CD14-positive monocyte (primary cell): ENCODE data around the gene UBE2D3. TPM values are rescaled to one million over a fixed set of nuclear protein-coding genes. Genes with fewer than 3 reads are reported as not detected.
"Not testable (repeated sequence)": the region's sequence is repeated elsewhere in the genome, so short reads cannot be mapped to it uniquely, and the experiment has no call there.

Experiments
- DNase-seq, 3 donors: peaks; one replicate each; pipeline ENCODE4 v3.0.0-alpha.2; 2011 to 2022
- H2AFZ ChIP-seq: 2 replicates; pipeline ENCODE4 v1.6.0; 2012; ENCODE audit warnings: mild to moderate bottlenecking, low read depth, low read length, inconsistent platforms; ENCODE audit not compliant: insufficient read depth, poor library complexity, severe bottlenecking
- H3K27ac ChIP-seq, 2 donors: 1 replicate in 1 of 2; 2 replicates in 1 of 2; pipeline ENCODE4 v1.5.1; 2012 to 2013; ENCODE audit warnings: low read length in 2 of 2, control low read depth in 1 of 2, inconsistent platforms in 1 of 2, low read depth in 1 of 2, mild to moderate bottlenecking in 1 of 2
- H3K27me3 ChIP-seq, 2 donors: one replicate each; pipeline versions ENCODE4 v1.6.0 to v1.6.1; 2011 to 2013; ENCODE audit warnings: low read length in 2 of 2; ENCODE audit not compliant: control insufficient read depth in 2 of 2, insufficient read depth in 2 of 2
- H3K36me3 ChIP-seq, 2 donors: replicated peaks in 1 of 2; 1 replicate in 1 of 2; 2 replicates in 1 of 2; pipeline versions ENCODE4 v1.5.1 to v1.6.1; 2012 to 2013; ENCODE audit warnings: low read length in 2 of 2, control low read depth in 1 of 2, inconsistent platforms in 1 of 2, mild to moderate bottlenecking in 1 of 2; ENCODE audit not compliant: insufficient read depth in 2 of 2, control insufficient read depth in 1 of 2
- H3K4me1 ChIP-seq, 2 donors: 1 replicate in 1 of 2; 2 replicates in 1 of 2; pipeline versions ENCODE4 v1.5.1 to v1.6.1; 2012 to 2013; ENCODE audit warnings: low read length in 2 of 2, control low read depth in 1 of 2, inconsistent platforms in 1 of 2, mild to moderate bottlenecking in 1 of 2, moderate library complexity in 1 of 2; ENCODE audit not compliant: insufficient read depth in 2 of 2, control insufficient read depth in 1 of 2
- H3K4me2 ChIP-seq: replicated peaks from 2 replicates; pipeline ENCODE3; 2012; ENCODE audit warnings: low read length, moderate library complexity, mild to moderate bottlenecking; ENCODE audit not compliant: poor library complexity, severe bottlenecking; ENCODE audit errors: extremely low read depth
- H3K4me3 ChIP-seq, 3 experiments: fragments of 200-600 bp in 1 of 3; sonication (generic) in 1 of 3; replicated peaks in 1 of 3; 1 replicate in 2 of 3; 2 replicates in 1 of 3; pipeline ENCODE4 v1.5.1; 2011 to 2013; ENCODE audit warnings: low read length in 3 of 3, mild to moderate bottlenecking in 3 of 3, control low read depth in 2 of 3, low read depth in 2 of 3, inconsistent platforms in 1 of 3, moderate library complexity in 1 of 3
- H3K79me2 ChIP-seq: 2 replicates; pipeline ENCODE4 v1.6.0; 2012; ENCODE audit warnings: mild to moderate bottlenecking, control low read depth, inconsistent platforms, low read length, moderate library complexity; ENCODE audit not compliant: insufficient read depth
- H3K9ac ChIP-seq: 2 replicates; pipeline ENCODE4 v1.6.0; 2017; ENCODE audit warnings: low read length, mild to moderate bottlenecking; ENCODE audit not compliant: insufficient read depth, poor library complexity, severe bottlenecking
- H3K9me3 ChIP-seq, 2 donors: replicated peaks in 1 of 2; 1 replicate in 1 of 2; 2 replicates in 1 of 2; pipeline versions ENCODE4 v1.5.1 to v1.6.1; 2012 to 2013; ENCODE audit warnings: low read length in 2 of 2, control low read depth in 1 of 2; ENCODE audit not compliant: control insufficient read depth in 1 of 2, insufficient read depth in 1 of 2
- H4K20me1 ChIP-seq: 2 replicates; pipeline ENCODE4 v1.6.0; 2012; ENCODE audit warnings: mild to moderate bottlenecking, low read length, control low read depth, moderate library complexity; ENCODE audit not compliant: insufficient read depth
- H3K27ac Mint-ChIP-seq, 7 donors: one replicate each; pipeline ENCODE4 v1.8.0; 2020; ENCODE audit warnings: mild to moderate bottlenecking in 7 of 7, mixed read lengths in 7 of 7, moderate library complexity in 6 of 7, inconsistent platforms in 2 of 7
- H3K27me3 Mint-ChIP-seq, 3 donors: one replicate each; pipeline ENCODE4 v1.8.0; 2021 to 2022; ENCODE audit warnings: low read depth in 3 of 3, mild to moderate bottlenecking in 3 of 3, mixed read lengths in 3 of 3, moderate library complexity in 3 of 3, inconsistent platforms in 1 of 3
- H3K36me3 Mint-ChIP-seq, 2 donors: one replicate each; pipeline ENCODE4 v1.8.0; 2020; ENCODE audit warnings: mixed read lengths in 2 of 2, inconsistent platforms in 1 of 2, mild to moderate bottlenecking in 1 of 2
- H3K4me1 Mint-ChIP-seq: one replicate; pipeline ENCODE4 v1.8.0; 2020; ENCODE audit warnings: mild to moderate bottlenecking, mixed read lengths
- H3K4me3 Mint-ChIP-seq, 2 donors: one replicate each; pipeline ENCODE4 v1.8.0; 2020; ENCODE audit warnings: mild to moderate bottlenecking in 2 of 2, mixed read lengths in 2 of 2, moderate library complexity in 1 of 2
- H3K9me3 Mint-ChIP-seq, 7 donors: one replicate each; pipeline ENCODE4 v1.8.0; 2020 to 2022; ENCODE audit warnings: mixed read lengths in 7 of 7, mild to moderate bottlenecking in 6 of 7, moderate library complexity in 6 of 7, inconsistent platforms in 2 of 7
- WGBS: methylation state at CpG from one replicate; pipeline ENCODE4 v1.1.5; 2013; ENCODE audit warnings: missing lambda C conversion rate; ENCODE audit not compliant: insufficient coverage; 5-methylcytosine and 5-hydroxymethylcytosine counted together
- intact Hi-C, 2 donors: fragments of 100-400 bp; cut with micrococcal nuclease; formaldehyde crosslinking; loops; one replicate each; pipeline versions ENCODE4 v1.15.0 to v1.15.1; 2023
- polyA plus RNA-seq, 3 donors: library from polyadenylated mRNA; depleted of rRNA in 1 of 3; unstranded in 2 of 3; stranded (reverse) in 1 of 3; fragments of 300-500 nt in 2 of 3; fragments of >200 nt in 1 of 3; fragmentation: Illumina TruSeq in 2 of 3; gene quantifications; 1 replicate in 2 of 3; 2 replicates in 1 of 3; pipeline ENCODE4 v1.2.3, GENCODE V29; 2012 to 2021
- TF ChIP-seq, protein P1 (sequence below): fragments of 200-600 bp; IDR thresholded peaks from one replicate; pipeline ENCODE4 v1.8.0; 2022; ENCODE audit warnings: antibody characterized with exemption, mild to moderate bottlenecking

UBE2D3 gene
- polyA plus RNA-seq, 3 donors = 340 to 499 (median 457) TPM

DNA sequence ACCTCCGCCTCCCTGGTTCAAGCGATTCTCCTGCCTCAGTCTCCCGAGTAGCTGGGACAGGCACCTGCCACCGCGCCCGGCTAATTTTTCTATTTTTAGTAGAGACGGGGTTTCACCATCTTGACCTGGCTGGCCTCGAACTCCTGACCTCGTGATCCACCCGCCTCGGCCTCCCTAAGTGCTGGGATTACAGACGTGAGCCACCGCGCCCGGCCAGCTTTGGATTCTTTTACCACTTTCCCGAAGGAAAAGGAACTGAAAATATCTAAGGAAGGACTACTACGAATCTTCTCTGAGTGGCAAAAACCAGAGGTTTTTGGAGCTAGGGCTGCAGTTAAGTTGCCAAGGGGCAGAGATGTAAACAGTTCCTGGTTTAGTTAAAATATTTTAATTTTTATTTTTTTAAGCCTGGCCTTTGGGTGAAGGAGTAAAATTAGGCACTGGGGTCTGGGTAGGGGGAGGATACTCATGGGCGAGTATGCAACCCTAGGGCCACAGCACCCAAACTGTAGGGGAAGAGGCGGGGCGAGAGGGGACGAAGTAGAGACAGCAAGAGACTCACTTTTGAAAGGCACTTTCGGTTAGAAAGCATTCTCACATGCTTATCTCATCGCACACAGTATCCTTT, 40.9 kb upstream of the UBE2D3 start:
- H3K4me1 Mint-ChIP-seq = peaks cover 45% of the 10 kb centered on the region
- no peaks in the 10 kb centered on the region for H3K9me3 ChIP-seq
- H3K4me2 ChIP-seq = peak overlapping the region; percentile 82
- peaks cover 1 to 3% of the 10 kb centered on the region in 2 donors for H3K36me3 Mint-ChIP-seq
- no peaks in the 10 kb centered on the region for H3K27me3 ChIP-seq
- intact Hi-C loops = loop anchor here (2.0 to 5.0 kb wide), 2 partner anchors 39 to 41 kb away; partner anchors contain the start of gene UBE2D3 (in 1 of the 2)
- H4K20me1 ChIP-seq = no peaks in the 10 kb centered on the region
- no peaks in the 10 kb centered on the region for H3K9me3 Mint-ChIP-seq
- peak overlapping the region; percentile 96 for H3K27ac ChIP-seq
- WGBS = 8% methylated on average over 19 of the region's 23 CpGs
- H3K9ac ChIP-seq = peak overlapping the region; percentile 82
- peaks cover 78% of the 10 kb centered on the region for H3K79me2 ChIP-seq
- peaks cover 25 to 44% of the 10 kb centered on the region in 2 donors for H3K4me1 ChIP-seq
- H3K4me3 ChIP-seq = peak overlapping the region; percentile 83 to 97 (median 90)
- no peak for DNase-seq
- no peaks in the 10 kb centered on the region for H3K27me3 Mint-ChIP-seq
- H3K36me3 ChIP-seq = peaks cover 0 to 4% of the 10 kb centered on the region in 2 donors
- TF ChIP-seq, protein P1, sequence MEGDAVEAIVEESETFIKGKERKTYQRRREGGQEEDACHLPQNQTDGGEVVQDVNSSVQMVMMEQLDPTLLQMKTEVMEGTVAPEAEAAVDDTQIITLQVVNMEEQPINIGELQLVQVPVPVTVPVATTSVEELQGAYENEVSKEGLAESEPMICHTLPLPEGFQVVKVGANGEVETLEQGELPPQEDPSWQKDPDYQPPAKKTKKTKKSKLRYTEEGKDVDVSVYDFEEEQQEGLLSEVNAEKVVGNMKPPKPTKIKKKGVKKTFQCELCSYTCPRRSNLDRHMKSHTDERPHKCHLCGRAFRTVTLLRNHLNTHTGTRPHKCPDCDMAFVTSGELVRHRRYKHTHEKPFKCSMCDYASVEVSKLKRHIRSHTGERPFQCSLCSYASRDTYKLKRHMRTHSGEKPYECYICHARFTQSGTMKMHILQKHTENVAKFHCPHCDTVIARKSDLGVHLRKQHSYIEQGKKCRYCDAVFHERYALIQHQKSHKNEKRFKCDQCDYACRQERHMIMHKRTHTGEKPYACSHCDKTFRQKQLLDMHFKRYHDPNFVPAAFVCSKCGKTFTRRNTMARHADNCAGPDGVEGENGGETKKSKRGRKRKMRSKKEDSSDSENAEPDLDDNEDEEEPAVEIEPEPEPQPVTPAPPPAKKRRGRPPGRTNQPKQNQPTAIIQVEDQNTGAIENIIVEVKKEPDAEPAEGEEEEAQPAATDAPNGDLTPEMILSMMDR = no peak
- peak overlapping the region; percentile 91 to 93 for H3K4me3 Mint-ChIP-seq
- H3K27ac Mint-ChIP-seq = peak overlapping the region; percentile 96 to 99 (median 98)
- peak overlapping the region; percentile 79 for H2AFZ ChIP-seq

DNA sequence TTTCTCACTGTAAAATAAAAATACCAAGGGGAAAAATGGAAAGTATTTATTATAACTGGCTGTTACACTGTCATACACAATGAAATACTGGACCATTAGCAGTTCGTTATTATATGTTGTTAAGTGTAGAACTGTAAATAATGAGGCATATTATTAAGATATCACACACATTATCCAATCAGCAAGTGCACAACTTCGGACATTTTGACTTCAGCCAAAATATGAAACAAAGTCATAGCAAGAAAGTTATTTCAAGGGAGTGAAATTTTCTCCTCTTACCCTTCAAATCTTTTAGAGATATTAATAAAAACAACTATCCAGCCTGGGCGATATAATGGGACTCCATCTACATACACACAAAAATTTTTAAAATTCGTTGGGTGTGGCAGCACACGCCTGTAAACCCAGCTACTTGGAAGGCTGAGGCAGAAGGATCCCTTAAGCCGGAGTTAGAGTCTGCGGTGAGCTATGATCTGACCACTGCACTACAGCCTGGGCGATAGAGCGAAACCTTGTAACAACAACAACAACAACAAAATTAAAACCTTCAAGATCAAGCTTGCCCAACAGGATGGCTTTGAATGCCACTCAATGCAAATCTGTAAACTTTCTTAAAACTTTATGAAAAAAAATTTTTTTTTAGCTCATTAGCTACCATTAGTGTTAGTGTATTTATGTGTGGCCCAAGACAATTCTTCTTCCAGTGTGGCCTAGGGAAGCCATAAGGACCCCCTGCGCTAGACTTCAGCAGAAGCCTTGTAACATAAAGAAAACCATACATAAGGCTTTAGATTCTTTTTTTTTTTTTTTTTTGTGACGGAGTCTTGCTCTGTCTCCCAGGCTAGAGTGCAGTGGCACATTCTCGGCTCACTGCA, 40.2 kb upstream of the UBE2D3 start:
- Mint-ChIP-seq H3K9me3 (no peaks in the 10 kb centered on the region), H3K36me3 (peaks cover 0 to 1% of the 10 kb centered on the region in 2 donors), H3K27ac (peak overlapping the region; percentile 96 to 99 (median 98)), H3K4me3 (peak overlapping the region; percentile 91 to 93), H3K4me1 (peaks cover 46% of the 10 kb centered on the region), H3K27me3 (no peaks in the 10 kb centered on the region)
- Histone ChIP-seq H3K4me2 (peak overlapping the region; percentile 82), H3K9me3 (no peaks in the 10 kb centered on the region), H2AFZ (peak overlapping the region; percentile 79), H3K4me3 (peak overlapping the region; percentile 83 to 97 (median 90)), H4K20me1 (no peaks in the 10 kb centered on the region), H3K4me1 (peaks cover 30 to 51% of the 10 kb centered on the region in 2 donors), H3K36me3 (no peaks in the 10 kb centered on the region), H3K27me3 (no peaks in the 10 kb centered on the region), H3K79me2 (peaks cover 71% of the 10 kb centered on the region), H3K9ac (peak overlapping the region; percentile 82), H3K27ac (peak overlapping the region; percentile 96)
- intact Hi-C loops = loop anchor here (2.0 to 5.0 kb wide), 2 partner anchors 39 to 40 kb away; partner anchors contain the start of gene UBE2D3 (in 1 of the 2)
- TF ChIP-seq, protein P1 = no peak
- DNase-seq = no peak
- 71% methylated on average over 6 of the region's 12 CpGs for WGBS

DNA sequence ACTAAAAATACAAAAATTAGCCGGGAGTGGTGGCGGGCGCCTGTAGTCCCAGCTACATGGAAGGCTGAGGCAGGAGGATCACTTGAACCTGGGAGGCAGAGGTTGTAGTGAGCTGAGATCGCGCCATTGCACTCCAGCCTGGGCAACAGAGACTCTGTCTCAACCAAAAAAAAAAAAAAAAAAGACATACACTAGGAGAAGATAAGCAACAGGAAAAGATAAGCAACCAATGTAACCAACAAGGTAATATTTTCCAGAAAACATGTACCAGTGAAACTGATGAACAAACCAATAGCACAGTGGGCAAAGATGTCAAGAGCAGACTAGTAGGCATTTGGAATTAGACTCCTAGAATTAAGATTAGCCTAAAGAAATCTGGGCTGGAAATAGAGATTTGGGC, 38.0 kb upstream of the UBE2D3 start:
- peaks cover 47% of the 10 kb centered on the region for H3K4me1 Mint-ChIP-seq

More for the DNA sequence above, 38.0 kb upstream of the UBE2D3 start:
- H3K27me3 ChIP-seq, H3K9me3 Mint-ChIP-seq, H3K9ac ChIP-seq, H3K4me3 ChIP-seq, DNase-seq, H3K9me3 ChIP-seq, H3K27ac Mint-ChIP-seq, H3K27ac ChIP-seq, H3K4me3 Mint-ChIP-seq, H4K20me1 ChIP-seq, H3K36me3 ChIP-seq, H2AFZ ChIP-seq, H3K4me2 ChIP-seq, H3K36me3 Mint-ChIP-seq, H3K27me3 Mint-ChIP-seq: not testable (repeated sequence)
- Histone ChIP-seq H3K79me2 (peaks cover 50% of the 10 kb centered on the region), H3K4me1 (peaks cover 40 to 51% of the 10 kb centered on the region in 2 donors)
- no CpG with 5 or more reads among the region's 5 CpGs for WGBS
- intact Hi-C loops = loop anchor here in 1 of 2 donors (5.0 kb wide), 1 partner anchor 38 kb away; the partner anchor contains the start of gene UBE2D3
